GM19438 (cell line): ENCODE results near the gene XRCC3.

ENCODE experiments used
- ATAC-seq: cut with Tn5 transposase; IDR thresholded peaks from one replicate; pipeline ENCODE4 v1.9.1; 2021; ENCODE audit warnings: low read depth; ENCODE audit not compliant: unreplicated experiment

Gene XRCC3

GRCh38 chr14:103727313-103727980 is 12.2 kb upstream of the XRCC3 start:
- ATAC-seq = no peak

DNA sequence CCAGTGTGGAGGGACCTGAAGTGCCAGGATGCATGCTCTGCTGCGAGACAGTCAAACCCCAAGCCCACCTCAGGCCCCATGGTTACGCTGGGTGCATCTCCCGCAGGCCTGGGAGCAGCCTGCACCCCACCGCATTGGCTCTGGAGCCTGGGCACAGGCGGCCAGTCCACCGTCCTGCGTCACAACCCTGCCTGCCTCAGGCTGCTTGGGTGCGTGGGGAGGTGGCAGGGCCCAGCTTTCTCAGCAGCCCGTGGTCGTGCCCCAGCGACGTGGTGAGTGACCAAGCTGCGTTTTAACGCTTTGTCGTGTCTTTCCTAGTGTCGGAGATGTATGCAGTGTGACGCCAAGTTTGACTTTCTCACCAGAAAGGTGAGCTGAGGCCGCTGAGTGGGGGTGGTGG is 11.2 kb upstream of the XRCC3 start:
- no peak for ATAC-seq

DNA sequence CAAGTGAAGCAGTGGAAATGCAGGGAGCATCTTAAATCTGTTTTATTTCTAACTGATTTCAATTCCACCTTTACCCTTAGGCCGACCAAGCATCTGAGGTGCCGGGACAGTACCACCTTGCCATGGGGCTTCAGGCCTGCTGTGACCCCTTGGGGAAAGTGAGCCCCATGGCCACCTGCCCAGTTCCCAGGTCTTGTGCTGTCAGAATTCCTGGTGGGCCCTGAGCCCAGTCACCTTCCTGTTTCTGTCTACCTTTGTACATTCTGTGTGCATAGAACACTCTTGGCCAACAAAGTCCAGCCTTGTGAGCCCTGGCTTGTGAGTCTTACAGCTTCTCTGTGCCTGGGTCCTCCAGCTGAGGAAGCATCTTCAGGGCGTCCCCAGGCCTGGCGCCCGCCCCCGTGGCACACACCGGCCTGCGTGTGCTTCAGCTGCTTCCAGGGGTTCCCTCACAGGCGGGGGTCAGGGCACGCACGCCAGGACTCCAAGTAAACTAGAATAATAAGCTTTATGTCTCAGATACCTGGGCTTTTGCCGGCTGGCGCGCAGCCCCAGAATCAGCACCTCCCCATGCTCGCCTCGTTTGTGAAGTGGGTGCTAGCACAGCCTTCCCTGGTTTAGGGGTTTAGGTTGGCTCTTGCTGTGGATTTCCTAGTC is 10.6 kb upstream of the XRCC3 start:
- ATAC-seq = no peak

DNA sequence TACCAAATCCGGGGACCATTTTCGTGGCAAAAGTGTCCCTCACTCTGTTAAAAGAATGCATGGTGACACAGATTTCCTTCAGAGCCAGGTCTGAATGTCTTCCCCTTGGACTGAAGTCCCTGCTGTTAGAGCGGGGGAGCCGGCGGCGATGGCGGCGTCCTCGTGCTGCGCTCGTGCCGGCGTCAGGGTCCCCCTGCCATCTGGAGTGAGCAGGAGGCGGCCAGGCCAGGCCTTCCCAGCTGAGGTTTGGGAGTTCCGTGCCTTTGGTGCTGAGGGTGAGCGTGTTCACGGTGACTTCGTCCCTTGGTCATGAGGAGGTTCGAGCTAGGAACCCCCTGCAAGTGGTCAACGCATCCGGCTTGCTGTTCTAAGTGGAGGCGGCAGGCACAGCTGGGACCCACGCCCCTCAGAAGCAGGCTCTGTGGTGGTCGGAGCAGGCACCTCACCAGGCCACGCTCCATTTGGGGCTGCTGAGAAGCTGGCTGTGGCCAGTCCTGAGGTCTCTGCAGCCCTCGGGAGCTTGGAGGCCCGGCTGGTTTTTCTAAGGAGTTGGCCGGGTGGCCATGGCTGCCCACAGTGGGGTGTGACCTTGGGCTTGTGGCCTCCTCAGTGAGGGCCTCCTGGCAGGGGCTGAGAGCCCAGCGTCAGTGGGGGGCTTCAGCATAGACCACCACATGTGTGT is 9.9 kb upstream of the XRCC3 start:
- ATAC-seq = no peak

DNA sequence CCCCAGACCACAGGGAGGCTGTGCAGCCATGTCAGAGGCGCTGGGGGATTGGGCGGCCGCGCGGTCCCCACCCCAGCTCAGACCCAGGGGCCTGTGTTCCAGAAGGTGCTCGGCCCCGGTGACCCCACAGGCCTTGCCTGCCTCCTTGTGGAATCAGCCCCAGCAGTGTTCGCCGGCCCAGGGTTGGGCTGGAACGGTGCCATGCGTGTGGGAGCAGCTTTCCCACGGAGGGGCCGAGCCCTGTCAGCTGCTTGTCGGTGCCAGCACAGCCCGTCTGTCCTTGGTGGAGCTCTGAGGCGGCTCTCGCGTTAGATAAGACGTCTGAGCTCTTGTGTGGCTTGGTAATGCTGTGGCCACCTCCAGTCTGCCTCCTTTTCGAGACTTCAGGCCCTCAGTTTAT is 8.9 kb upstream of the XRCC3 start:
- no peak for ATAC-seq

DNA sequence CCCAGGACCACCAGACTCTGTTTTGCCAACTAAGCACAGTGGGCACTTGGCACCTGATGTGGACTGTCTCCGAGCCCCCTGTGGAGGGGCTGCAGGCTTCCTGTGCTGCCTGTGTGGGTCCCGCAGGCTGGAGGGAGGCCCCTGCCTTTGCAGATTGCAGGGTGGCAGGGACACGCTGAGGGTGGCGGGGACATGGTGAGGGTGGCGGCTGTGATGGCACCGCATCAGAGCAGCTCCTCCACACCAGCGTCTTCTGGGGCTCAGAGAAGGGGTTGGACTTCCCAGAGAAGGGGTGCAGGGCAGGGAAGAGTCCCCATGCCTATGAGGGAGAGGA is 8.5 kb upstream of the XRCC3 start:
- no peak for ATAC-seq

GRCh38 chr14:103721334-103722120 is 6.3 kb upstream of the XRCC3 start:
- no peak for ATAC-seq

DNA sequence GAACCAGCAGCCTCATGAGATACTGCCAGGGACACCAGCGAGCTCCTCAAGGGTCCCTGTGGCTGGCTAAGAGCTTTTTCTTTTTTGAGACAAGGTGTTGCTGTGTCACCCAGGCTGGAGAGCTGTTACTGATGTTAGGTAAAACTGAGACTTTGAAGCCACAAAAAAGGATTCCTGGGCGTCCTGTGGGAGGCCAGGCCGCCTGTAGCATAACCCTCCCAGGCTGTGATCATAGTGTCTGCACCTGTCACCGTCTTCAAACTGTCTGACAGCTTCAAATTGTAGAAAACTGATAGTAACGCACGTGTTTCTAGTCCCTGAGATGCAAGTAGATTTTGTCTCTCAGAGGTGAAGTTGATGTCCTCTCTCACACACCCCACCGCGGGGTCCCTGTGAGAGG is 4.5 kb upstream of the XRCC3 start:
- no peak for ATAC-seq

GRCh38 chr14:103718572-103718971 is 3.3 kb upstream of the XRCC3 start:
- ATAC-seq = no peak

- ATAC-seq = no peak
These were observed 1.7 kb upstream of the XRCC3 start for GRCh38 chr14:103716899-103717411.

GRCh38 chr14:103716091-103716801 is 995 bp upstream of the XRCC3 start:
- ATAC-seq = no peak

- no peak for ATAC-seq
These were observed 1.1 kb downstream of the XRCC3 start for GRCh38 chr14:103714063-103714724.

DNA sequence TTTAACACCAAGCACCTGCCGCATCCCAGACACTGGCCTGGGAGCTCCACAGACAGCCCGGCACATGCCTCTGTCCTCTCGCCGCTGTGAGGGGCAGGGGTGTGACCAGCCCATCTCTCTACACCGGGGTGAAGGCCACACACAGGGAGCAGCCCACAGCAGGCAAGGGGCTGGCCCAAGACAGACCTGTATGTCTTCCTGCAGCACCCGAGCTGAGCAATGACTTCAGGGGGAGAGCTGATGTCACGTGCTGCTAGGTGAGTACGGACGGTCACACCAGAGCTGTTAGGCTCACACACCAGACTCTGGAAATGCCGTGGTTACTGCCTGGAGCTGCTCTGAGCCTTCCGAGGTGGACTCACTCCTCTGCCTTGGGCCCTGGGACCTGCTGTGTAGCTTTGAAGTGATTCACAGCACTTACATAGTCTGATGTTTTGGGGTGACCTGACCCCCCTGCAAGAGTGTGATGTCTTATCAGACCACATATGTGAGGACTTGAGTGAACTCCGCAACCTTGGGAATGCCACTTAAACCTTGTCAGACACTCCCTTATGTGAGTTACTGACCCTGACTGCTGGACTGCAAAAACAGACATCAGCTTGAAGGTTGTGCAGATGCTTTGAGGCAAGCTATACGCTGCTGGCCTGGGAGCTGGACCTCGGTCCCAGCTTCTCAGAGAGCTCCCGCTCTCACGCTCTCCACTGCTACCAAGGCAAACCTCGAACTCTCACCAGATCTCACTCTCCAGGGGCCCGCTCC is 1.8 kb downstream of the XRCC3 start:
- ATAC-seq = no peak

DNA sequence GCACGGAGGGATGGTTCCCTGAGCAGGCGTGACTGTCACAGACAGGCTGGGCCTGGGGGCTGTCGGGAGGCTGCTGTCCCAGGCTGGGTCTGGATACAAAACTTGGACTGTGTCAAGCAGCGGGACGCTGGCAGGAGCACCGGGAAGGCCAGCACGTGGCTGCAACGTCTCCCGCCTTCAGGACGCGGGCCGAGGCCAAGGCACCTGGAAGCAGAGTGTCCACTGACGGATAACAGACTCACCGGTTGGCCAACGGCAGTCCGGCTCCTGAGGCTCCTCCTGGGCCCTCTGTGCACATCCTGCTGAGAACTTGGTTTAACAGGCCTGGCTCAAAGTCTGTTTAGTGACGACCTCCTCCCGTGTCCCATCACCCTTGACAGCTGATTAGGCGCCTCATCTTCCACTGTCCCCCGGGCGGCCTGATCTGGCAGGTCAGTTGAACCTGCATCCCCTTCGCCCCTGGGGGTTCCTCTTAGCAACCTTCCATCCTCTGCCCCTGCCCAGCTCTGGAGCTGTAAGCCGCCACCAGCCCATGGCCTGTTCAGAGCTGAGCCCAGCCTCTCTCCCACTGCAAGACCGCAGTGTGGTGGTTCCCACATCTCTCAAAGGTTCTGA is 2.5 kb downstream of the XRCC3 start:
- ATAC-seq = no peak

GRCh38 chr14:103711516-103712431 is 3.5 kb downstream of the XRCC3 start:
- ATAC-seq = no peak

GRCh38 chr14:103710771-103711377 is 4.4 kb downstream of the XRCC3 start:
- ATAC-seq = no peak

DNA sequence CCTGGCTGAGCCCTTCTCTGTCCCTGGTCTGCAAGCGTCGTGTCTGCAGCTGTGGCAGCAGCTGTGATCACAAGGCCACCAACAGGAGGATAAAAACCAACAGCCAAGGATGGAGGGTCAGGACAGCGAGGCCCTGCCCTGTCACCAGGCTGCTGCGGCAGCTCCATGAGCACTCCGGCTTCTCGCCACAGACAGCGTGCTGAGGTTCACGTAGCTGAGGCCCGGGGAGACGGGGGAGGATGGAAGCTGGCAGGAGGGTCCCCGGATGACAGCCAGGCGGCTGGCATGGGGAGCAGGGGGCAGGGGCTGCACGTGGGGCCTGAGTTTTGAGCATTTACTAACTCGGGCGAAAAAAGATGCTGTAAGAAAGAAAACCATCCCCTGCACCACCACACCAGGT is 5.4 kb downstream of the XRCC3 start:
- no peak for ATAC-seq
